HUES6 (cell line): ENCODE data around the gene POLQ.
A peak's percentile ranks its signal among the peaks of the same experiment; 100 is the strongest.
"Not testable (repeated sequence)": the region's sequence is repeated elsewhere in the genome, so short reads cannot be mapped to it uniquely, and the experiment has no call there.

Source experiments
- H3K27ac ChIP-seq: 2 replicates; pipeline ENCODE4 v1.7.0; 2013; ENCODE audit warnings: low read depth, mild to moderate bottlenecking, low read length, inconsistent platforms
- H3K27me3 ChIP-seq: 2 replicates; pipeline ENCODE4 v1.6.1; 2013; ENCODE audit warnings: low read length; ENCODE audit not compliant: control insufficient read depth, insufficient read depth
- H3K36me3 ChIP-seq: 2 replicates; pipeline ENCODE4 v1.6.1; 2013; ENCODE audit warnings: low read length; ENCODE audit not compliant: control insufficient read depth, insufficient read depth
- H3K4me1 ChIP-seq: 2 replicates; pipeline ENCODE4 v1.6.1; 2013; ENCODE audit warnings: low read length; ENCODE audit not compliant: control insufficient read depth, insufficient read depth
- H3K4me3 ChIP-seq: 2 replicates; pipeline ENCODE4 v1.5.1; 2013; ENCODE audit warnings: low read depth, low read length
- H3K9ac ChIP-seq: one replicate; pipeline ENCODE4 v1.6.1; 2013; ENCODE audit warnings: mild to moderate bottlenecking, low read length
- H3K9me3 ChIP-seq: 2 replicates; pipeline ENCODE4 v1.6.1; 2013; ENCODE audit warnings: low read depth, low read length; ENCODE audit not compliant: control insufficient read depth, insufficient read depth

POLQ gene

DNA sequence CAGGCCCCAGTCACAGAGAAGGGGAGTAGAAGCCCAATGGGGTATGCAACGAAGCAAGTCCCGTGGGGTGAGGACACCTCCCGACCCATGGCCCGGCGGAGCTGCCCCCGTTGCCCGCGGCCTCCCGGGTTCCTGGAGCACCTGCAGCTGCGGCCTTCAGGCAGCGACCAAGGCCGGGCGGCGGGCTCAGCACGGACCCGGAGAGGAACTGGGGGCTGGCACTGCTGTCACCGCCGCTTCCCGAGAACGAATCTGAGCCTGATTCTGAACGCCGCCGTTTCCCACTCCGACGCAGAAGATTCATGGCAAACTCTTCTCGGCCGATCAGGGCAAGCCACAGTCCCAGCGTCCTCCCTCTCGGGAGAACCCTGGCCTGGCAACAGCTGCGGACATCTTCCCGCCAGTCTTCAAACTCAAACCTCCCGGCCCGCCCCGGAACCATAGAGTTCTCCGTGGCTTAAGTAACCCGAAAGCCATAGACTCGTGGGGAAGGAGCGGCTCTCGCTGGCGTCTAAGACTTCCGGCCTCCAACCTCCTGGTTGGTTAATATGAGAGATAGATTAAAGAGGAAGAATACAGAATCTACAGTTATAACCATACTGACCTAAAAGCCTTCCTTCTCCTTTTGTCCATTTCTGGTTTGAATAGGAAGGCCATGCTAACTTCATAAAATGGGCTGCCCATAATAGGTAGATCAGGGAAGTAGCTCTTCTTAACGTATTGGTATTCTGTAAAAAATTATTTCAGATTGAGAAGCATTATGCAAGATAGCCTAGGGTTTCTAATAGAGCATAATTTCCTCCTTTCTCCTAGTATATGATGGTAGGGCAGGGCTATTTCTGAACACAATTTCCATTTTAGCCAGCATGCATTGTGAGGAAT lies at the start of gene POLQ:
TSS of gene POLQ (minus strand) at position 415 of the 882 bp plus-strand sequence. CDS start at position 304, 111 bp downstream.
- peak within 1 kb of the TSS; percentile 93 for H3K9ac ChIP-seq
- peak within 1 kb of the TSS; percentile 94 for H3K4me3 ChIP-seq
- H3K27ac ChIP-seq = peak within 1 kb of the TSS; percentile 10; the same call in 1 of the 2 replicates
- no peaks in the 10 kb centered on the region for H3K9me3 ChIP-seq
- peaks cover 29% of the 10 kb centered on the region for H3K36me3 ChIP-seq
- H3K27me3 ChIP-seq = no peaks in the 10 kb centered on the region
- no peaks in the 10 kb centered on the region for H3K4me1 ChIP-seq

DNA sequence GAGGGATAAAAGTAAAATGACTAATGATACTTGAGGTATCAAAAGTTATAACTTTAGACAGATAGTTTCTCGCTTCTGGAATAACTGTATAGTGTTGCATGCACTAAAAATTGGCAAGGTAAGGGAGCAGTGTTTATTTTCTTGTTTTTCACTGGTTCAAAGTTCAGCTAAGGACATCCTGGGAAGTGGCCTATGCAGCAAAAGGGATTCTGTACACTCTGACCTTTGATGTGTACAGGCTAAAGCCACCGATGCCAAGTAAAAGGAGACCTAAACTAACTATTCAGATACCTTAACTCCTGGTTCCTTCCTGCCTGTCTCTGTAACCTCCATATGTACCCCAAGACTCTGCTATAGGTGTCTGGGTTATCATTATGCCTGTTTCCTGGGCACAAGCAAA lies 49.1 kb upstream of the POLQ start:
- Histone ChIP-seq H3K27me3 (no peaks in the 10 kb centered on the region), H3K9ac (no peak overlapping the region), H3K4me1 (peaks cover 18% of the 10 kb centered on the region), H3K9me3 (no peaks in the 10 kb centered on the region), H3K4me3 (no peak overlapping the region), H3K27ac (no peak overlapping the region), H3K36me3 (no peaks in the 10 kb centered on the region)

- Histone ChIP-seq H3K4me3 (peak overlapping the region; percentile 11; the same call in 1 of the 2 replicates), H3K27ac (peak overlapping the region; percentile 50), H3K9ac (peak overlapping the region; percentile 48), H3K4me1 (peaks cover 18% of the 10 kb centered on the region)
- not testable (repeated sequence) for H3K27me3 ChIP-seq, H3K36me3 ChIP-seq, H3K9me3 ChIP-seq
Measured at GRCh38 chr3:121593806-121594205, 48.0 kb upstream of the POLQ start.

DNA sequence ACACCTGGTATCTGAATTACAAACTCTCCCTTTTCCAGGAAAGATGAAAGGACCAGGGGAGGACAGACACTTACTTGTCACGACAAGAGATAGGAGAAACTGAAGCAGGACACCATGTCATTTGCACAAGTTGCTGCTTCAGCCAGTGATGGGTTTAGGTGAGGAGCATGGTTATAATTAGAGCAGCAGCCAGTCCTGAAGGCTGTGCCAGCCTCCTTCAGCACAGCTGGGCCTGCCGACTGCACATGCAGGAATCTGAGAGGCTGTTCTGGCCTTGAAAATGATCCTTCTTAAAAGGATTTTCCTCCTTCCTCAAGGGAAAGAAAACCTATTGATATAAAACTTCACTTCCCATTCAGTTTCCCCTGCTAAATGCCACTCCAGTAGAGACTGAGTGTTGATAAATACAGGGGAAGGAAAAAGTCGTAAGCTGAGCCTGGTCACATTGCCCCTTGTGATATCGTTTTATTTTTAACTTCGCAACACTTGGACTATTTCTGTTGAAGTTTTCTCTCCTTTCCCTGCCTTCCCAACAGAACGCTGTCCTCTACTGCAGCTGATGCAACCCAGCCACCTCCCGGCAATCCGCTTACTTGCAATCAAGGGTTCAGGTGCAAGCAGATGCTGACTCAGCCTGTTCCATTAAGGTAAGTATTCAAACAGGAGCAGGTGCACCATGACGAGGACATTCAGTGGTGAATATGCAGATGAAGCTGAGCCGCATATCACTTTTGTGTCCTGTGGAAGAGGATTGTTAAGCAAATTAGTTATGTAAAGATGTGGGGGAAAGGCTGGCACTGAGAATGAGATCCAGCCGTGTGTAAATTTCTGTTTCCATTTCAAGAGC lies 47.3 kb upstream of the POLQ start, which contains the start of gene FBXO40:
TSS of gene FBXO40 (plus strand) at position 524 of the 847 bp plus-strand sequence. CDS start 27,197 bp downstream, outside the sequence.
- H3K4me1 ChIP-seq = peaks cover 18% of the 10 kb centered on the region
- H3K9ac ChIP-seq = peak within 1 kb of the TSS; percentile 83
- H3K9me3 ChIP-seq = no peaks in the 10 kb centered on the region
- H3K27me3 ChIP-seq = no peaks in the 10 kb centered on the region
- no peaks in the 10 kb centered on the region for H3K36me3 ChIP-seq
- H3K27ac ChIP-seq = peak within 1 kb of the TSS; percentile 86
- H3K4me3 ChIP-seq = peak within 1 kb of the TSS; percentile 12; the same call in 1 of the 2 replicates

DNA sequence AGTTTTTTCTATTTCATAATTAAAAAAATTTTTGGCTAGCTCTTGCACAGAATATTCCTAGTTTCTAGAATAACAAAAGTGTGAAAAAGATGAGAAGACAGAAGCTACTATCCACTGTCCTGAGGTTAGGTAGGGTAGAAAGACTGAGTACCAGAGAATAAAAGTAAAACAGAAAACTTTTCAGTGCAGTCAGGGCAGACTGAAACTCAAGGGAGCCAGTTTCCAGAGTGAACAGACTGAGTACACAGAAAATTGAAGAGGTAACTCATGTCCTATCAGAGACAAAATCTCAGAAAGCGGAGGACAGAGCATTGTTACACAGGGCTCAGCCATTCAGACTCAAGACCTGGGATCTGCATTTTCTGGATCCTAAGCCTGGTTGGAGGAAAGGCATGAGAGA lies 38.6 kb upstream of the POLQ start:
- no peaks in the 10 kb centered on the region for H3K9me3 ChIP-seq
- no peaks in the 10 kb centered on the region for H3K27me3 ChIP-seq
- no peak overlapping the region for H3K27ac ChIP-seq
- H3K4me1 ChIP-seq = no peaks in the 10 kb centered on the region
- no peak overlapping the region for H3K4me3 ChIP-seq
- H3K9ac ChIP-seq = no peak overlapping the region
- no peaks in the 10 kb centered on the region for H3K36me3 ChIP-seq

- H3K9ac ChIP-seq = no peak overlapping the region
- H3K4me1 ChIP-seq = no peaks in the 10 kb centered on the region
- H3K4me3 ChIP-seq = no peak overlapping the region
- no peaks in the 10 kb centered on the region for H3K9me3 ChIP-seq
- no peak overlapping the region for H3K27ac ChIP-seq
- no peaks in the 10 kb centered on the region for H3K36me3 ChIP-seq
- no peaks in the 10 kb centered on the region for H3K27me3 ChIP-seq
Measured at GRCh38 chr3:121581691-121582090, 35.9 kb upstream of the POLQ start.

GRCh38 chr3:121574449-121574848 lies 28.7 kb upstream of the POLQ start:
- Histone ChIP-seq H3K27me3 (no peaks in the 10 kb centered on the region), H3K4me3 (no peak overlapping the region), H3K9ac (no peak overlapping the region), H3K36me3 (no peaks in the 10 kb centered on the region), H3K9me3 (no peaks in the 10 kb centered on the region), H3K27ac (no peak overlapping the region), H3K4me1 (peaks cover 8% of the 10 kb centered on the region)

GRCh38 chr3:121567649-121568048 lies 21.9 kb upstream of the POLQ start, which contains the start of gene ARGFX:
TSS of gene ARGFX (plus strand) at chr3:121567949. CDS start at chr3:121570714, 2,765 bp downstream.
- H3K9ac ChIP-seq = no peak within 1 kb of the TSS
- no peaks in the 10 kb centered on the region for H3K27me3 ChIP-seq
- H3K4me1 ChIP-seq = peaks cover 5% of the 10 kb centered on the region; the same call in 1 of the 2 replicates
- no peaks in the 10 kb centered on the region for H3K36me3 ChIP-seq
- no peak within 1 kb of the TSS for H3K27ac ChIP-seq
- H3K9me3 ChIP-seq = no peaks in the 10 kb centered on the region
- H3K4me3 ChIP-seq = no peak within 1 kb of the TSS

- Histone ChIP-seq H3K36me3 (no peaks in the 10 kb centered on the region), H3K27me3 (no peaks in the 10 kb centered on the region), H3K4me3 (no peak overlapping the region), H3K9ac (no peak overlapping the region), H3K9me3 (no peaks in the 10 kb centered on the region), H3K4me1 (peaks cover 13% of the 10 kb centered on the region), H3K27ac (no peak overlapping the region)
Measured at GRCh38 chr3:121566773-121567172, 21.0 kb upstream of the POLQ start.

- H3K9ac ChIP-seq = no peak overlapping the region
- H3K36me3 ChIP-seq = no peaks in the 10 kb centered on the region
- no peak overlapping the region for H3K27ac ChIP-seq
- peaks cover 12% of the 10 kb centered on the region for H3K4me1 ChIP-seq
- H3K9me3 ChIP-seq = no peaks in the 10 kb centered on the region
- H3K27me3 ChIP-seq = no peaks in the 10 kb centered on the region
- no peak overlapping the region for H3K4me3 ChIP-seq
Measured at GRCh38 chr3:121562148-121562547, 16.4 kb upstream of the POLQ start.
